RWPE2 (cell line): ENCODE results near the gene OR52A1.

Experiments used
- ATAC-seq: fragments of 200-7000 bp; cut with Tn5 transposase; 3 replicates; pipeline ENCODE4 v1.9.1; 2021; ENCODE audit warnings: low read depth
- DNase-seq: peaks from one replicate; pipeline ENCODE4 v3.0.0-alpha.2; 2020; ENCODE audit warnings: low spot score
- H3K27ac ChIP-seq: fragments of 450-650 bp; 2 replicates; pipeline ENCODE4 v1.5.1; 2017; ENCODE audit warnings: mild to moderate bottlenecking; ENCODE audit not compliant: poor library complexity, severe bottlenecking
- H3K27me3 ChIP-seq: fragments of 250-450 bp; sonication (Bioruptor Pico); 2 replicates; pipeline ENCODE4 v1.5.1; 2021; ENCODE audit warnings: mild to moderate bottlenecking, moderate library complexity; ENCODE audit not compliant: insufficient read depth, poor library complexity, severe bottlenecking
- H3K36me3 ChIP-seq: fragments of 250-450 bp; sonication (Bioruptor Pico); 2 replicates; pipeline ENCODE4 v1.5.1; 2020; ENCODE audit warnings: low read depth, mild to moderate bottlenecking, moderate library complexity
- H3K4me1 ChIP-seq: fragments of 250-450 bp; sonication (Bioruptor Pico); 2 replicates; pipeline ENCODE4 v1.5.1; 2021; ENCODE audit warnings: mild to moderate bottlenecking, moderate library complexity; ENCODE audit not compliant: insufficient read depth, poor library complexity, severe bottlenecking
- H3K4me3 ChIP-seq: fragments of 250-450 bp; sonication (Bioruptor Pico); 2 replicates; pipeline ENCODE4 v1.5.1; 2021; ENCODE audit warnings: mild to moderate bottlenecking, moderate library complexity; ENCODE audit not compliant: severe bottlenecking
- H3K9me3 ChIP-seq: fragments of 250-450 bp; sonication (Bioruptor Pico); 2 replicates; pipeline ENCODE4 v1.5.1; 2021; ENCODE audit warnings: mild to moderate bottlenecking, moderate library complexity; ENCODE audit not compliant: severe bottlenecking
- TF ChIP-seq, protein P1 (sequence below): fragments of 450-650 bp; IDR thresholded peaks from one replicate; pipeline ENCODE4 v1.5.1; 2017; ENCODE audit warnings: mild to moderate bottlenecking, moderate library complexity; ENCODE audit not compliant: poor library complexity, severe bottlenecking

The OR52A1 gene

GRCh38 chr11:5154657-5155056 lies at the start of gene OR52A1:
Gene OR52A1 (minus strand): TSS chr11:5154757. CDS start chr11:5152369, 2,388 bp downstream.
- ATAC-seq (no peak), DNase-seq (no peak)
- no peaks in the 10 kb centered on the region for H3K27me3 ChIP-seq
- TF ChIP-seq, protein P1, sequence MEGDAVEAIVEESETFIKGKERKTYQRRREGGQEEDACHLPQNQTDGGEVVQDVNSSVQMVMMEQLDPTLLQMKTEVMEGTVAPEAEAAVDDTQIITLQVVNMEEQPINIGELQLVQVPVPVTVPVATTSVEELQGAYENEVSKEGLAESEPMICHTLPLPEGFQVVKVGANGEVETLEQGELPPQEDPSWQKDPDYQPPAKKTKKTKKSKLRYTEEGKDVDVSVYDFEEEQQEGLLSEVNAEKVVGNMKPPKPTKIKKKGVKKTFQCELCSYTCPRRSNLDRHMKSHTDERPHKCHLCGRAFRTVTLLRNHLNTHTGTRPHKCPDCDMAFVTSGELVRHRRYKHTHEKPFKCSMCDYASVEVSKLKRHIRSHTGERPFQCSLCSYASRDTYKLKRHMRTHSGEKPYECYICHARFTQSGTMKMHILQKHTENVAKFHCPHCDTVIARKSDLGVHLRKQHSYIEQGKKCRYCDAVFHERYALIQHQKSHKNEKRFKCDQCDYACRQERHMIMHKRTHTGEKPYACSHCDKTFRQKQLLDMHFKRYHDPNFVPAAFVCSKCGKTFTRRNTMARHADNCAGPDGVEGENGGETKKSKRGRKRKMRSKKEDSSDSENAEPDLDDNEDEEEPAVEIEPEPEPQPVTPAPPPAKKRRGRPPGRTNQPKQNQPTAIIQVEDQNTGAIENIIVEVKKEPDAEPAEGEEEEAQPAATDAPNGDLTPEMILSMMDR: no peak
- no peak within 1 kb of the TSS for H3K4me3 ChIP-seq
- no peak within 1 kb of the TSS for H3K27ac ChIP-seq
- no peaks in the 10 kb centered on the region for H3K36me3 ChIP-seq
- H3K9me3 ChIP-seq: peaks cover 3% of the 10 kb centered on the region
- no peaks in the 10 kb centered on the region for H3K4me1 ChIP-seq

DNA sequence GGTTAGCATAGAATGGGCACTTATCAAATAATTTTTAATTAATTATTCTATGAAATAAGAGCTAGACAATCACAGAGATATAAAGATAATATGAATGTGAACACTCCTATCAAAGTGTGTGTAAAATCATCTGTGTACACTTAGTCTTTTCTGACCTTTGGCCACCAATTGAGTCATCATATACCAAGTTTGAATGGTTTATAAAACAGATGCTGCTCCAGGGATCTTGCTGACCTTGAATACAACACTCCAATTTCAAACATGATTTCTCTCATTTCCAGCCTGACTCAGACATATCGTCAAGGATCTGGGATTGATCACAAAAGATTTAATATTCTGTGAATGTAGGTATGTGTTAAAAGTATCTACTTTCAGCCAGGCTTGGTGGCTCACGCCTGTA lies 48.8 kb upstream of the OR52A1 start:
- Histone ChIP-seq H3K27ac (no peak overlapping the region), H3K4me3 (no peak overlapping the region), H3K9me3 (peaks cover 2% of the 10 kb centered on the region), H3K4me1 (no peaks in the 10 kb centered on the region), H3K27me3 (no peaks in the 10 kb centered on the region), H3K36me3 (no peaks in the 10 kb centered on the region)
- TF ChIP-seq, protein P1: no peak
- ATAC-seq (no peak), DNase-seq (no peak)

DNA sequence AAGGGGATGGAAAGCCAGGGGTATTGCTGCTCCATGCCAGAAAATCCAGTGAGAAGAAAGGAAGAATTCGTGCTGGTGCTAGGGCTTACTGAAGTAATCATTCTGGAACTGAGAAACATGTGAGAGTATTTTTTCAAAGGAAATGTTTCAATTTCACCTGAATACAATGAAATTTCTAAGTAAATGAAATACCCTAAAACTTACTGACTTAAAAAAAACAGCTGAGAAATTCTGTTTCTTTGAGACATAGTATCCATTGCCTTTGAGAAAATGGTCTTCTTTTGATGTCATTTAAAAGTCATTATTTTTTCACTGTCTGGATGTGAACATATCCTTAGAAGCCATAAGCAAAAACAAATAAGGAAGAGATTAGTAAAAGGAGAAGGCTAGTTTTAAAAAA lies 46.0 kb upstream of the OR52A1 start, which contains the start of gene OR51V1:
Gene OR51V1 (minus strand): TSS at position 101 of the 400 bp plus-strand sequence. CDS start 0 bp downstream, at position 101.
- H3K4me1 ChIP-seq: no peaks in the 10 kb centered on the region
- DNase-seq (no peak), ATAC-seq (no peak)
- no peak within 1 kb of the TSS for H3K27ac ChIP-seq
- no peak within 1 kb of the TSS for H3K4me3 ChIP-seq
- H3K9me3 ChIP-seq: peaks cover 2% of the 10 kb centered on the region
- TF ChIP-seq, protein P1: no peak
- H3K36me3 ChIP-seq: no peaks in the 10 kb centered on the region
- H3K27me3 ChIP-seq: no peaks in the 10 kb centered on the region

DNA sequence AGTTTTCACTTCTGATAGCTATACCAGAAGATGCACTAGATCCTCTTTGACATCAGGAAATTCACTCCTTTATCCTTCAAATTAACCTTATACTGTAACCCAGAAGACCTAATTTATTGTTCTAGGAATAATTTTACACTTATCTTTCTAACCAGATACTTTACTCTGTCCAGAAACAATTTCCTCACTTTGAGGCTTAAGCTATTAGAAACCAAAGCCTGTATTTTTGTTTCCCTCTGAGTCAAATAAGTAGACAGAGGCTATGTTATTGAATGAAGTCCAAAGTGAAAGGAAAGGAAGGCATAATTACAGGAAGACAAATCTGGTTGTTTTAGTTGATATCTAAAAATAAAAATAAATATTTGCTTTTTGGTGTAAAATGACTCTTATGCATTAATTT lies 43.7 kb upstream of the OR52A1 start:
- Histone ChIP-seq H3K4me3 (no peak overlapping the region), H3K27ac (no peak overlapping the region), H3K9me3 (peaks cover 2% of the 10 kb centered on the region), H3K36me3 (no peaks in the 10 kb centered on the region), H3K4me1 (no peaks in the 10 kb centered on the region), H3K27me3 (no peaks in the 10 kb centered on the region)
- DNase-seq (no peak), ATAC-seq (no peak)
- TF ChIP-seq, protein P1: no peak

GRCh38 chr11:5197536-5197935 lies 43.0 kb upstream of the OR52A1 start:
- H3K9me3 ChIP-seq: peaks cover 2% of the 10 kb centered on the region
- no peaks in the 10 kb centered on the region for H3K4me1 ChIP-seq
- H3K27me3 ChIP-seq: no peaks in the 10 kb centered on the region
- H3K4me3 ChIP-seq: no peak overlapping the region
- no peak overlapping the region for H3K27ac ChIP-seq
- TF ChIP-seq, protein P1: no peak
- ATAC-seq (no peak), DNase-seq (no peak)
- no peaks in the 10 kb centered on the region for H3K36me3 ChIP-seq
